Activated CD4-positive, alpha-beta T cell treated with anti-CD3 and anti-CD28 coated beads, Interleukin-2, Interleukin-4, amounts not matched to agents 100 ng/mL and 50 ng/mL, durations not matched to agents 16 hours and 8 hours (primary cell): ENCODE data around the gene GLCCI1.

Source experiments
- DNase-seq: peaks from one replicate; pipeline ENCODE4 v3.0.0-alpha.2; 2020; ENCODE audit warnings: low spot score

Gene GLCCI1

DNA sequence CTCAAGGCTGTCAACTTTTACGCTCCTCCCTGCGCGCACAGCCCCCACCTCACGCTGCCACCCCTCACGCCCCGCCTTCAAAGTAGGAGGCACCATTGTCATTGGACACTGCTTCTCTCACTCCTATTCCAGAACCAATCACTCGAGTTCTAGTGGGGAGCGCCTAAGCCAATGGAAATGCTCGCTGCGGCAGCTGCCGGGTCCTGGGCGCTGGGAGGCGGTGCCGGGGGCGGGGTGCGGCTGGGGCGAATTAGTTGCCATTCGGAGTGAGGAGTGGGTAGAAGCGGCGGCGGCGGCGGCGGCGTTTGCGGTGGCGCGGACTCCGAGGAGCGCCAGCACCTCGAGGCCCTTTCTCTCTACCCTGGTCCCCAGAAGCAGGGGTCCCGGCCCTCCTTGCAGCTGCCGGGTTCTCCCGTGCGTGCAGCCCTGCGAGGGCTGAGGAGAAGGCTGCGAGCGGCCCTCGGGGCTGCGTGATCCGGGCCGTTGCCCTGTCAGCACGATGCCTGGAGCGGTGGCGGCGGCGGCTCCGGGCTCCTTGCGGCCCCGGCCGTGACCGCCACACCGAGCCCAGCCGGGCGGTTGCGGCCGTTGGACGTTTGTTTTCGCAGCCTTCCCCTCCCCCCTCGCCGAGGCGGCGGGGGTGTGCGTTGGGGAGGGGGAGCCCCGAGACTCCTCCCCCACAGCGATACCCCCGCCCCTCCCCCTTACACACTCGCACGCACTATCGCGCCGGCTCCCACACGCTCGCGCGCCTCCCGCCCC is at the start of gene GLCCI1:
TSS of gene GLCCI1 (plus strand) at position 253 of the 762 bp plus-strand sequence. CDS start 555 bp downstream, outside the sequence.
- DNase-seq: peak; percentile 99

DNA sequence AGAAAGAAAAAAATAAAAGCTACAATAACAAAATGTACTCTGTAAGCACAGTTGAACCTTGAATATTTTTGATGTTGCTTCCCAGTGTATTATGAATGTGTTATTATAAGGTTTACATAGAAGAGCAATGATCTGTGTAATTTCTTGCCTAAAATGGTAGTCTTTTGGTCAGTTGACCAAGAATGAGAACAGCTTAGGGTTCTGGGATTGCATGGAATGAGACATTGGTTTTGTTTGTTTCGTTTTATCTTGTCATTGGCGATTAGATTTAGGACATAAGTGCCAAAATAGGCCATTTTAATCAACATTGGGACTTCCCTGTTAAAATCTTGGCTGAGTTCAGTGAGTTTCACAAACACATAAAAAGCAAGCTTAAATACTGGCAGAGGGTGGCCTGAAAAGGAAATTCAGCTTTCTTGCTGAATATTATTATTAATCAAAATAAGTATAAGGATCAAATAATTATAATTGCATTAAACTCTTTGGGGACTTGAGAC is 49.1 kb upstream of the GLCCI1 start:
- no peak for DNase-seq

DNA sequence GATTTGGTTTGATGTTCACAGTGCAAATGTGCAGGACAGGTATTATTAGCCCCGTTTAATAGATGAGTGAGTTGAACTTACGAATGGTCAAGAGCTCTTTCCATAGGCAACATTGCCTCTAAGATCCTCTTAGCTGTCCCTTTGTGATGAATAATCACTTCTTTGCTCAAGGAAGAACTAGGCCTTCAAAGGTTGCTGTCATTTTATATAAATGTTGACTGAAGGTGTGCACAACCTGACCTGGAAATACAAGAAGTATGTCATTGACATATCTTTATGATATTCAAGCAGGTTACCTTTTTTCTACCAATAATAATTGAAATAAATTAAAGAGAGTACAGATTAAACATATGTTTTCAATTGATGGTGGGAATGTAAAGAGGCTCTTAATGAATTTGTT is 48.5 kb upstream of the GLCCI1 start:
- no peak for DNase-seq

DNA sequence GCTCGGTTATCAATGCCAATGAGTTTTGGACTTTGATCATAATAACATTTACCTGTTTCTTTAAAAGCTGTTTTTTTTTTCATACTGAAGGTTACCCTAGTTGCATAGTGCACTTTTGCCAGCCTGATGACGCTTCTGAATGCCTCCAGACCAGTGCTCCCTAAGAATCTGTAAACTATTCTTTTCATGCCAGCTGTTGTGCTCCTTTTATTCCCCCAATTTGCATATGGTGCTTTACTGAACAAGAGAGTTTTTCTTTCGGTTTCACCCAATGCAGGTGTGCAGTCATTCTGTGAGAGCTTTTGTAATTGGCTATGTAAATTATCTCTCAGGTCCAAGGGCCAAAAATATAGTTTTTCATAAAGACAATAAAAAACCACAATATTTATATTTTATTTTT is 48.1 kb upstream of the GLCCI1 start:
- peak; percentile 56 for DNase-seq

DNA sequence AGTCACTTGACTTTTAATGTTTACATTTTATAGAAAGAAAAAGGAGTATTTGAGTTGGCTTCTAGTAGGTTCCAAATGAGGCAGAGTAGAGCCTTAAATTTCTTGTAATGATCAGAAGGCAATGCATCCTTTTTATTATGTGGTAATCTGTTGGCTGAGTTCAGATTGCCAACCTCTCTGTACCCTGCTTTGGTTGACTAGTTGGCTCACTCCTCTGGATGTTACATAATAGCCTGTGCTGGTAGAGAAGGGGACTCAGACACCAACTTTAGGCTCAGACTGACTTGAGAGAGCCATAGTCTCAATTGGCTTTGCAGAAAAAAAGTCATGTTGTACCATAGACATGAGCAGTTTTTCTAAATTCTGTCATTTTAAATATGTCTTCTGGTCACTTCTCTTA is 46.8 kb upstream of the GLCCI1 start:
- DNase-seq: no peak

DNA sequence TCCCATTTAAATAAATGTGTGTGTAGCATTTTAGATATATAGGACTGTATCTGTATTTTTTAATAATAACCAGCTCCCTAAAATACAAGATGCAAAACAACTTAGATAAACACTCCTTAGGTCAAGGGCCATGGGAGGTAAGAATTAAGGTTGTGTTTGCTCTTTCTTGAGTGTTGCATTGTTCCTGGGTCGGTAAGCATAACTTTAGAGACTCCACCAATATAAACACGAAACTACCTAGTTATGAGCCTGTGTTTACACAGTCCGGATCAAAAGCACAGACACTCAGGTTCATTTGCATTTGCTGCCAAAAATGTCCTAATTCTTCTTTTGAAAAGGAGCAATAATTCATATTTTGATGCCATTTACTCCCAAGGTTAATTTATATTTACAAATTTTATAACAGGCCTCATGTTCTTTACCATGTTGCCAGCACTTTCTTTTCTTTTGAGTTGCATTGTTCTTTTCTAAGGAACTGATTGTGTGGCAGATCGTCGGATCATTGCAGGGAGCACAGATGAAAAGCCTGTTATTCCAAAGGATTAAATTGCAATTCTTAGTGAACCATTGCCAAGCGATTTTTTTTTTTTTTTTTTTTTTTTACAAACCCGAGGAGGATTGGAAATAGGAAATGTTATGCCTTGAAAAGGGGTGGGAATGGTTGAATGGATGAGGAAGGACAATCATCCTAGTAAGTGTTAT is 45.8 kb upstream of the GLCCI1 start:
- DNase-seq: no peak

DNA sequence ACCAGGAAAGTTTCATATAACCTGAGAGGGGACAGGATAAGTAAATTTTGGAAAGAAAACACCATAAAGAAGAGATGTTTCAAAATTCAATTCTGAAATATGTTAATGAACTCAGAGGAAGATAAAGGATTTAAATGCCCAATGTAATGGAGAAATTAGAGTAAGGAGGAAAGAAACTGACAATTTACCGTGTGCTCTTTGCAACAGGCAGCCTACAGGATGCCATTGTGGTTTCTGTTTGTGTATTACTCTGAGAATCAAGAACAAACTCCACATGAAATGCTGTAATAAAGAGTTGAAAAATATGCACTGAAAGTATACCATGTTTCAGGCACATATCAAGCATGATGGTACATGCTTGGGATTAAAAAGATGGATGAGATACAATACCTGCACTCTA is 44.8 kb upstream of the GLCCI1 start:
- DNase-seq: no peak

DNA sequence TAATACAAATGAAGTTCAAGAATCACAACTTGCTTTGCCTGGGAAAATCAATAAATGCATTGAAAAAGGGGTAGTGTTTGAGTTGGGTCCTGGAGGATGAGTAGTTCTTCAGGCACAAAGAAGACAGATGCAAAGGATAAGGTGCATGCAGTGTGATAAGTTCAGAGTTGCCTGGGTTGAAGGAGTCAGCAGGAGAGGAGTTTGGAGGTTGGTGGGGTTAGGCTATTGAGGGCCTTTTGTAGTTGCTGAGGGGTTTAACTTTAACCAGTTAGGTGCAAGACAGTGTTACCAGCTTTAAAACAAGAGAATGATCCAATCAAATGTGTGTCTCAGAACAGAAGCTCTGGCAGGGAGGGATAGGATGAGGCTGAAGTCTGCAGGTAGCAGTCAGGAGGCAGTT is 44.3 kb upstream of the GLCCI1 start:
- DNase-seq: no peak

DNA sequence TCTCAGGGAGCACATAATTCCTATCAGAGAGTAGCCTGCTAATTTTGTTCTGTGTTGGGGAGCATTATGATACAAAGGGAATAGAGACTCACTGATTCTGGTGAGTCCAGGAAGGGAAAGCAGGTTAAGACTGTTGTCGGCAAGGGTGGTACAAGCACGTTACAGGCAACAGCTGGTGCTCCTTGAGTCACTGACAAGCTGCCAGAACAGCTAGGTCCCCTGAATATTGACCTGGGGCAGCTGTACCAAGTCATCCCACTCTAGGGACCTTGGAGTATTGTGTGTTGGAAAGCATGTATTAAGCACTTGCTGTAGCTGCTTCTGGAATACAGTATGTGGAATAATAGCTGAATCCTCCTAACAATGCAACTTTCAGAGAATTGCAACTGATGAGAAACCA is 37.0 kb upstream of the GLCCI1 start:
- DNase-seq: no peak

DNA sequence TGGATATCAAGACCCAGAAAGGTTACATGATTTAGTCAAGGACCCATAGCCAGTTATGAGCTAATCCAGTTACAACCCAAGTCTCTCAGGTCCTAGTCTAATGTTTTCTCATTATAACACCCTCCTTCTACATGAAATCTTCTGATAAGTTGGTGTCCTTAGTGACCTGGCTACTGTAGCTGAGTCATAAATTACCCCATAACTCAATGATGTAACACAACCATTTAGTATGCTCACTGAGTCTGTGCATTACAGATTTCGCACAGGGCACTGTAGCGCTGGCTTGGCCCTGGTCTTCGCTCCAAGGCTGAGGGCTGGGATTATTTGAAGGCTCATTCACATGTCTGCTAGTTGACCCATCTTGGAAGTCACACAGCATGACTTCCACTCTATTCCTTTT is 36.0 kb upstream of the GLCCI1 start:
- no peak for DNase-seq

DNA sequence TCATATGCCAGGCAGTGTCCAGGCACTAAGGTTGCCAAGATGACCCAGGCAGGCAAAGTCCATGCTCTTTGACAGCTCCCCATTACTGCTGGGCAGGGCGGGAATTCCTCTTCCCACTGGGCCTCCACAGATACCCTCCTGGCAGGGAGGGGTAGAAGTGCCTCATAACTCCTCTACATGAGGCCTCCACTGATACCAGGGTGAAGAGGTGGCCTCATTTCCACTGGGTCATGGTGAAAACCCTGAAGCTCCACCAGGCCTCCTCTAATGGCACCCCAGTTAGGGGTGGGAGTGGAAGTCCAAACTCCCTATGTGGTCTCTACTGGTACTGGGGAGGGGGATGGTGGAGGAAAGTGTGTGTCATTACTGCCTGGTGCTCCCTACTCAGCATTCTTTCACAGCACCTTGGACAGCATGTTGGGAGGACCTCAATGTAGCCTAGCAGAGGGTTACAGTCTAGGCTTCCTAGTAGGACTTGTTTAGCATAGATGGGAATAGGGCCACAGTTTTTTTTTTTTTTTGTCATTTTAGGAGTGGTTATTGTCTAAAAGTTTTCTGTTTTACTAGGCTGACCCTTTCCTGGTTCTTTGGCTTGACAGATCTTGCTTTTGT is 34.6 kb upstream of the GLCCI1 start:
- DNase-seq: no peak

DNA sequence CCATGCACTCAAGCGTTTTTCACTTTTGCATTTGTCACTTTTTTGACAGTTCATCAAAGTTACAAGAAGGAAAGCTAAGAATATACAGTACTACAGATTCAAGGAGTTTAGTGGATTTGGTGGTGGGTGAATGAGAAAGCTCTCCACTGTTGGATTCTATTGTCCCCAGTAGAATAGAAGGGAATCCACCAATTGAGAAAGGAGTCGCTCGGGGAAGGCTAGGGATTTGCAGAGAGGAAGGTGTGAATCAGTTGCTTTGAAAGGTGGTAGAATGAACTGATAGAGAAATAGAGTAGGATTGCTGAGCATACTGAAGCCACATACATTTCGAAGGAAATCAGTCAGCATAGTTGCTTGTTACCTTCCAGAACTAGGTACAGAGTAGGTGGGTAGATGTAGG is 33.7 kb upstream of the GLCCI1 start:
- no peak for DNase-seq

DNA sequence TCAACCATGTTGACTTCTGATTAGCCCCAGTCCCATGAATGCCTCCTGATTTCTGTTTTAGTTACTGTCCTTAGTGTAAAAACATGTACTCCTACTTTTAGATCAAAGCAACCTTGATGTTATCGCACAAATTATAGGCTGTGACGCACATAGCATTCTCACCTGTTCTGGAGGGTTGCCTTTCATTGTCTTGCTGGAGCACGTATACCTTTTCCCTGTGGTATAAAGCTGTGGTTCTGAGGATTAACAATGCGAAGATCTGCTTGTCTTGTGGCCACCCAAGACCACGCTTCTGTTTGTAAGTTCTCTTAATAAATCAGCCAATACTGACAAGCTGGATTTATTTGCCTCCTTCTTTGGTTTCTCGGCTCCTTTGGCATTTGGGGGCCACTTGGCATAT is 30.1 kb upstream of the GLCCI1 start:
- DNase-seq: no peak

DNA sequence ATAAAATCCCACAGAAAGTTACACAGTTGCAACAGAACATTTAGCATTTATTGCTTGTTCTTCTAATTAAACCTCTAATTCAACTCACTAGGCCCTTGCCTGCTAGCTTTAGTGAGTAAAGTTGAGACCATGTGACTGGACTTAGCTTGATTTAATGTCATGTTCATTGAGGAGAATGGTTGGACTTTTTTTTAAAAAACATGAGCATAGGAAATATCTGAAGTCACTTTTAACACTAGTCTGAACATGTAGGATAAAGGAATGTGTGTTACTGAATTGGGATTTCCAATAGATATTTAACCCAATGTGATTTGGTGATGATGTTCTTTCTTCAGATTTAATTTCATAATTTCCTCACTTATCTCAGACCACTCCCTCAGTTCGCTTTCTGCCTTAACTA is 24.6 kb upstream of the GLCCI1 start:
- DNase-seq: no peak

DNA sequence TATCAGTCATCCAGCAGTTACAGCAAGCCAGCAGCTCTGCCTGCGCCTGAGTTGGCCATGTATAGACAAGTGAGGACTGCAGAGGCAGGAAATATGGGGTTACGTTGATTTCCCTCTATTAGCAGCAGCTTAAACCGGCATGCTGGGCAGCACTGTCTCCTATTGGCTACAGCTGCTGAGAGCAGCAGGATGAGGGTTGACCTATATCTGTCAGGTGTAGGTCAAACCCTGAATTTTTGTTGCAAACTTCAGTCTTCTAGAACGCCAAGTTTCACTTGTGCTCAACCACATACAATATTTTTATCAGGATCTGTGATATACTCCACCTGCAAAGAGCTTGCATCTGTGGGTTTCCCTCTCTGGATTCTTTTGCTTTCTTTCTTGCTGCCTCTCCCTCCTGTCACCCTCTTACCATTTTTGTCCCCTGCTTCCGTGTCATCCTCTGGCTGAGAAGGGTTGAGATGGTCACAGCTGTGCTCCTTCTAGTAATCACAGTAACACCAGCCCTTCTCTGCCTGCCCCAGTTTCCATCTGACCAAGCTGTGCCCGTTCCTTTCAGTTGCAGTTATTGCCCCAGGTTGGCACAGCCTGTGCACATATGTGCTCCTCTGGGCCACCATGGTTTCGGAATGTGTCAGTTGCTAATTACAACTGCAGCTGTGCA is 23.8 kb upstream of the GLCCI1 start:
- DNase-seq: peak; percentile 95

DNA sequence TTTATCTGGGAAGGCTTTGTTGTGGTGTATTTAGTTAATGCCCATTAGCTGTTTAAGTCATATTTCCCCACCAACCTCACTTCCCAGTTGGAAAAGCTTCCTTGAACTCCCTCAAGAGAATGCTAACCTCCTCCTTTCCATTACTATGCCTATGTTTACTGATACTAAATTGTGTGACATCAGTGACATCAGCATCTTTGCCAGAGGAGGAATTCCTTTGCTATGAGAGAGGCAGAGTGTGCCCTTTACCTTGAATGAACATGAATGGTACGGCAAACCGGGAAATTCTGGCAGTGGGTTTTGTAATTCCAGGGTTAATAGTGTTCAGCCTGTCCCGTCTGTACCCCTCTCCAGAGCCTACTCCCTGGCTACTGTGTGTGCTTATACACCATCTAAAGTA is 22.1 kb upstream of the GLCCI1 start:
- no peak for DNase-seq

DNA sequence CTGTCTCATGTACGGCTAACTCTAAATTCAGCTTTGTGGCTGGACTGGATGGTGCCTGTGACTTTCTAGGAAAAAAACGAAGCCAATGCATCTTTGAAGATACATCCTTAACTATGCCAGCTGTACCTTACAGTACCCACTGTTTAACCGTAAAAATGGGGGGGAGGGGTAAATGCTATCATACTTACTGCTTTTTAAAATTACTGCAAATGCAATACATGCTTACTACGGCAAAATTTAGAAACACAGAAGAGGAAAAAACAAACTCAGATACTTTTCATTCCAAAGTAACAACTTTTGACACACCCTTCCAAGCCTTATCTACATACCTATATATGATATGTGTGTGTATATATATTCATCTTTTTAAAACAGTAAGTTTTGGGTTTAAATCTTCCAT is 20.4 kb upstream of the GLCCI1 start:
- no peak for DNase-seq

DNA sequence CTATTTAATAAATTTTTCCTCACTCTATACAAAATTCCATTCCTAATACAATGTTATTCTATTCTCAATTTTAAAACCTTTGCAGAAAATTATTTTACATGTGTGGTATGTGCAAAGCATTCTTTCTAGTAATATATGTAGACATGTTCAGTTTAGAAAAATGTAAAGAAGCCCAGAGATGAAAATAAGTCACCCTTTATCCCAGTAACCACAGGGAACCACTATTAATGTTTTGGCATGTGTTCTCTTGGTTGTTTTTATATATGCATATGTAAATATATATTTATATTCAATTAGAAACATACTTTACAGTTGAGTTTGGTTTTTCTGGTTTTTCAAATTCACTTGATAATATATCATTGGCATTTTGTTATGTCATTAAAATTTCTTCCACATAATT is 14.8 kb upstream of the GLCCI1 start:
- no peak for DNase-seq

DNA sequence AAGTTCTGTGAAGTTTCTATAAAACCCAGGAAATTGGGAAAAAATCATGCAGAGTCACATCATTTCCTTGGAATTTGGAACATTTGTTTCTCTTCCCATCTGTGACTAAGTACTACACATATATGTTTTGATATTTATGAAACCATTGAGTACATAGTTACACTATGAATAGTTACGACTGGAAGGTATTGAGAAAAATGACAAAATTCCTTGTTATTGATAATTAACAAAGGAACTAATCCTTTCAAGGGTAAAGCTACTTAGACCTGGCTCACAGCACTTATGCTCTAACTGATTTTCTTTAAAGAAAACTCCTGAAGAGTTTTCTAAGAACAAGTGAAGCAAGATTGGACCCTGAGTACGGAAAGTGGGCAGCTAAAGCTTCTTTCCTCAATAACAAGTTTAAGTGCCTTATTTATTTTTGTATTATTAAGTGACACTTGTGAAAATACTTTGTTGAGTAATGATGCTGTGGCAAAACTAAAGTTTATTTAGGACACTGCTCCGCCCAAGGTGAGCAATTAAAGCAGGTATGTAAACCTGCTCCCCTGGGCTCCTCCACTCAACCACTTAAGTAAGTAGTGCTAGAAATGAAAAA is 12.0 kb upstream of the GLCCI1 start:
- DNase-seq: no peak

DNA sequence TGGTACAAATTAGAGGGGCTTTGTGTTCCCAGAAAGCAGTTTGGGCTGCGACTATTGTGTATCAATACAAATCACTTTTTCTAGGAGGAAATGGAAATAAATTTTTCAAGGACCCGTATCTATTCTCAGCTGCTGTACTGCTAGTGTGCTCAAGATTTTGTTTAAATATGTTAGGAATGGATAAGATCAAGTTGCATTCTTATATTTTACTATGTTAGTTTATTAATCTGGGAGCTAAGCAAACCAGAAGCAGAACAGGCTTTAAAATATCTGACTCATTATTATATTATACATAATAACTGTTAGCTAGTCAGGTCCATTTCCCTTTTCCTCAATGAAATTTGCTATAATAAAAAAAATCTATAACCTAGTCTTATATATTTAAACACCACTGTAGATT is 11.1 kb upstream of the GLCCI1 start:
- no peak for DNase-seq

DNA sequence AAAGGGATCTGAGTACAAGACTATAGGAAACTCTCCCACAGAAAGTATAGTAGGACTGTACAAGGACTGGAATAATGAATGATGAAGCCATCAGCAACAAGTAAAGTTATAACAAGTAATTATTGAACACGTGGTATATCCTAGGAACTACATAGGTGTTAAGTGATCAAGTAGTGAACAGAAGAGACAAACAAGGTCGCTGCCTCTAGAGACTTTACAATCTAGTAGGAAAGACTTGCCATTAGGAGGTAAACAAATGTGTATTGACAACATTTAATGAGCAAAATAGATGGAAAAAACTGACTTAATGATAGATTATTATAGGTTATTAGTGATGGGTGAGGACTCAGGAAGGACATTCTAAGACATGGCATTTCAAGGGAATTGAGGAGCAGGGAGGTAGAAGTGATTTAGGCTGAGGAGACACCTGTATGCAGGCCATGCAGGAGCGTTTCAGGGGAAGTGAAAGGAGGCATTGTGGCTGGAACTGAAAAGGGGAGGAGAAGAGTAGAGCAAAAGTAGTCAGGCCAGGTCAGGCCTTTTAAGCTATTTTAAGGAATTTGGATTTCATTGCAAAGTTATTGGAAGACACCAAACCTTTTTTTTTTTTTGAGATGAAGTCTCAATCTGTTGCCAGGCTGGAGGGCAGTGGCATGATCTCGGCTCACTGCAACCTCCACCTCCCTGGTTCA is 8.5 kb upstream of the GLCCI1 start:
- no peak for DNase-seq

DNA sequence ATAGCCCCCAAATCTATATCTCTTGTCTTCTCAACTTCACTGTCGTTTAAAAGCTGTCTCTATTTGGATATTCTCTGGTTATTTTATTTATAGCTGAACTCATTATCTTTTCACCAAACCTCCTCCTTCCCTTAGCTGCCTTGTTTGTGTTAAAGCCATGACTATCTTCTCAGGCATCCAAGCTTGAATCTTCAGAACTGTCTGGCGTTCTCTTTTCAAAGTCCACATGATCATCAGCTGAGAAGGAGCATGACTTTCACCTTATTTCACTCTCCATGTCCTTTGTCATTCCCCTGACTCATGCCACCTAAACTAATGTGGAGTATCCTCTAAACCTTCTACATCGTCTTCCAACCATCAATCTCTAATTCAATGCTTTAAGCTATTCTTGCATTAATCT is 5.7 kb upstream of the GLCCI1 start:
- DNase-seq: no peak
